Thyroid gland (tissue), 4 donors: ENCODE measurements around the gene ZCCHC9. TPM values are rescaled to one million over a fixed set of nuclear protein-coding genes. Genes with fewer than 3 reads are reported as not detected.
A peak's percentile ranks its signal among the peaks of the same experiment; 100 is the strongest.

Experiments used
- DNase-seq, 2 donors: peaks; one replicate each; pipeline ENCODE4 v3.0.0-alpha.2; 2019
- H3K27ac ChIP-seq, 3 donors: fragments of 200-600 bp; sonication (generic); 1 replicate in 2 of 3; 2 replicates in 1 of 3; pipeline ENCODE4 v1.5.1; 2016 to 2019; ENCODE audit warnings: mild to moderate bottlenecking in 1 of 3, moderate library complexity in 1 of 3
- H3K27me3 ChIP-seq: fragments of 200-600 bp; sonication (generic); one replicate; pipeline ENCODE4 v1.5.1; 2019
- H3K36me3 ChIP-seq, 2 donors: fragments of 200-600 bp; sonication (generic); one replicate each; pipeline ENCODE4 v1.5.1; 2016 to 2019
- H3K4me1 ChIP-seq, 2 donors: fragments of 200-600 bp; sonication (generic); one replicate each; pipeline ENCODE4 v1.5.1; 2017 to 2019
- H3K4me3 ChIP-seq, 3 donors: fragments of 200-600 bp; sonication (generic); replicated peaks in 1 of 3; 1 replicate in 2 of 3; 2 replicates in 1 of 3; pipeline ENCODE4 v1.5.1; 2016; ENCODE audit warnings: mild to moderate bottlenecking in 1 of 3
- H3K9me3 ChIP-seq: fragments of 200-600 bp; sonication (generic); one replicate; pipeline ENCODE4 v1.5.1; 2017
- CTCF ChIP-seq, 6 experiments: fragments of 200-600 bp in 3 of 6; fragments of 450-650 bp in 3 of 6; sonication (generic) in 3 of 6; IDR thresholded peaks; one replicate each; pipeline ENCODE4 v1.5.1; 2016 to 2019; ENCODE audit warnings: antibody characterized with exemption in 6 of 6, mild to moderate bottlenecking in 2 of 6, inconsistent platforms in 1 of 6, moderate library complexity in 1 of 6
- POLR2A ChIP-seq, 2 donors: fragments of 450-650 bp; IDR thresholded peaks; one replicate each; pipeline ENCODE4 v1.6.1; 2017; ENCODE audit warnings: antibody characterized with exemption in 2 of 2, mild to moderate bottlenecking in 2 of 2, moderate library complexity in 1 of 2
- WGBS, 2 donors: methylation state at CpG; one replicate each; pipeline ENCODE4 v1.1.5; 2017; 5-methylcytosine and 5-hydroxymethylcytosine counted together
- intact Hi-C: fragments of 100-400 bp; cut with DNase I; formaldehyde crosslinking; loops from one replicate; pipeline ENCODE4 v1.15.1; 2023
- total RNA-seq, 4 donors: library from RNA; depleted of rRNA; stranded (reverse); fragments of >200 nt; gene quantifications; one replicate each; pipeline ENCODE4 v1.2.3, GENCODE V29; 2016

ZCCHC9 gene
- total RNA-seq, result 10 to 100 TPM; 15.0 to 38.2 (median 19.7) TPM

GRCh38 chr5:81301271-81302015 is at the start of gene ZCCHC9:
Gene ZCCHC9 (plus strand): TSS chr5:81301587. CDS start chr5:81304758, 3,171 bp downstream.
- H3K27me3 ChIP-seq, result no peaks in the 10 kb centered on the region
- DNase-seq, result peak; percentile 92 to 93
- H3K36me3 ChIP-seq, result no peaks in the 10 kb centered on the region
- H3K9me3 ChIP-seq, result no peaks in the 10 kb centered on the region
- WGBS, 2 donors, result 0% methylated on average over 22 to 32 of the region's 54 CpGs
- peaks cover 14 to 19% of the 10 kb centered on the region in 2 donors for H3K4me1 ChIP-seq
- peak within 1 kb of the TSS; percentile 18 to 63 (median 58) for H3K4me3 ChIP-seq
- H3K27ac ChIP-seq, result peak within 1 kb of the TSS; percentile 22 to 85 (median 79)
- intact Hi-C loops, result no loop called here
- TF ChIP-seq CTCF (IDR thresholded peaks at IDR 0.05), result peak in 4 of 6 experiments; percentile 16 to 21 (median 19)
- TF ChIP-seq POLR2A (IDR thresholded peaks at IDR 0.05), result peak in 1 of 2 donors; percentile 90

GRCh38 chr5:81251922-81252321 is 49.5 kb upstream of the ZCCHC9 start:
- no peak overlapping the region for H3K4me3 ChIP-seq
- no peaks in the 10 kb centered on the region for H3K9me3 ChIP-seq
- no peaks in the 10 kb centered on the region for H3K4me1 ChIP-seq
- no peak overlapping the region for H3K27ac ChIP-seq
- intact Hi-C loops, result no loop called here
- TF ChIP-seq CTCF (IDR thresholded peaks at IDR 0.05) (no peak), POLR2A (IDR thresholded peaks at IDR 0.05) (no peak)
- no peak for DNase-seq
- WGBS, 2 donors, result 63 to 84% methylated on average over 5 of the region's 5 CpGs
- no peaks in the 10 kb centered on the region for H3K36me3 ChIP-seq
- no peaks in the 10 kb centered on the region for H3K27me3 ChIP-seq

- Histone ChIP-seq H3K4me1 (no peaks in the 10 kb centered on the region), H3K27ac (no peak overlapping the region), H3K4me3 (no peak overlapping the region), H3K27me3 (no peaks in the 10 kb centered on the region), H3K36me3 (no peaks in the 10 kb centered on the region), H3K9me3 (no peaks in the 10 kb centered on the region)
- TF ChIP-seq CTCF (IDR thresholded peaks at IDR 0.05) (no peak), POLR2A (IDR thresholded peaks at IDR 0.05) (no peak)
- intact Hi-C loops, result no loop called here
- WGBS, 2 donors, result 89 to 94% methylated on average over 1 of the region's 1 CpG
- no peak for DNase-seq
Observed at GRCh38 chr5:81252904-81253303, 48.5 kb upstream of the ZCCHC9 start.

- TF ChIP-seq CTCF (IDR thresholded peaks at IDR 0.05), result no peak
- TF ChIP-seq POLR2A (IDR thresholded peaks at IDR 0.05), result no peak
- Histone ChIP-seq H3K9me3 (no peaks in the 10 kb centered on the region), H3K27me3 (no peaks in the 10 kb centered on the region), H3K27ac (no peak overlapping the region), H3K4me3 (no peak overlapping the region), H3K36me3 (no peaks in the 10 kb centered on the region), H3K4me1 (no peaks in the 10 kb centered on the region)
- intact Hi-C loops, result no loop called here
- no peak for DNase-seq
- 78 to 91% methylated on average over 4 of the region's 4 CpGs for WGBS, 2 donors
Observed at GRCh38 chr5:81253875-81254274, 47.5 kb upstream of the ZCCHC9 start.

GRCh38 chr5:81254886-81255559 is 46.4 kb upstream of the ZCCHC9 start:
- no peaks in the 10 kb centered on the region for H3K4me1 ChIP-seq
- no peak overlapping the region for H3K27ac ChIP-seq
- no peaks in the 10 kb centered on the region for H3K36me3 ChIP-seq
- H3K4me3 ChIP-seq, result no peak overlapping the region
- TF ChIP-seq CTCF (IDR thresholded peaks at IDR 0.05) (no peak), POLR2A (IDR thresholded peaks at IDR 0.05) (no peak)
- H3K9me3 ChIP-seq, result no peaks in the 10 kb centered on the region
- DNase-seq, result no peak
- intact Hi-C loops, result no loop called here
- whole genome bisulfite sequencing, 2 donors, result 96 to 98% methylated on average over 11 to 20 of the region's 21 CpGs
- H3K27me3 ChIP-seq, result no peaks in the 10 kb centered on the region
